22Rv1 (cell line): ENCODE results near the gene TRIM67.

Source experiments
- ZFX ChIP-seq: fragments of 450-650 bp; IDR thresholded peaks from 2 replicates; pipeline ENCODE4 v1.6.1; 2017; ENCODE audit warnings: antibody characterized with exemption, borderline replicate concordance
- TF ChIP-seq, protein P1 (sequence below): fragments of 450-650 bp; IDR thresholded peaks from 2 replicates; pipeline ENCODE4 v1.5.1; 2017; ENCODE audit warnings: mild to moderate bottlenecking

- TF ChIP-seq, protein P1, sequence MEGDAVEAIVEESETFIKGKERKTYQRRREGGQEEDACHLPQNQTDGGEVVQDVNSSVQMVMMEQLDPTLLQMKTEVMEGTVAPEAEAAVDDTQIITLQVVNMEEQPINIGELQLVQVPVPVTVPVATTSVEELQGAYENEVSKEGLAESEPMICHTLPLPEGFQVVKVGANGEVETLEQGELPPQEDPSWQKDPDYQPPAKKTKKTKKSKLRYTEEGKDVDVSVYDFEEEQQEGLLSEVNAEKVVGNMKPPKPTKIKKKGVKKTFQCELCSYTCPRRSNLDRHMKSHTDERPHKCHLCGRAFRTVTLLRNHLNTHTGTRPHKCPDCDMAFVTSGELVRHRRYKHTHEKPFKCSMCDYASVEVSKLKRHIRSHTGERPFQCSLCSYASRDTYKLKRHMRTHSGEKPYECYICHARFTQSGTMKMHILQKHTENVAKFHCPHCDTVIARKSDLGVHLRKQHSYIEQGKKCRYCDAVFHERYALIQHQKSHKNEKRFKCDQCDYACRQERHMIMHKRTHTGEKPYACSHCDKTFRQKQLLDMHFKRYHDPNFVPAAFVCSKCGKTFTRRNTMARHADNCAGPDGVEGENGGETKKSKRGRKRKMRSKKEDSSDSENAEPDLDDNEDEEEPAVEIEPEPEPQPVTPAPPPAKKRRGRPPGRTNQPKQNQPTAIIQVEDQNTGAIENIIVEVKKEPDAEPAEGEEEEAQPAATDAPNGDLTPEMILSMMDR: no peak
- no peak for TF ChIP-seq ZFX
Observed at GRCh38 chr1:231188072-231188471, 26.2 kb downstream of the TRIM67 start.
